Upper lobe of left lung (tissue), 4 donors: ENCODE data around the gene TPGS1.

Source experiments
- EP300 ChIP-seq, 4 donors: sonication (generic); formaldehyde crosslinking; IDR thresholded peaks; one replicate each; pipeline ENCODE4 v1.5.1; 2017; ENCODE audit warnings: antibody characterized with exemption in 4 of 4, control low read depth in 2 of 4
- POLR2A ChIP-seq, 4 donors: fragments of 450-650 bp; IDR thresholded peaks; one replicate each; pipeline ENCODE4 v1.5.1; 2016 to 2017; ENCODE audit warnings: antibody characterized with exemption in 4 of 4, mild to moderate bottlenecking in 2 of 4
- POLR2AphosphoS5 ChIP-seq, 2 donors: sonication (generic); formaldehyde crosslinking; IDR thresholded peaks; one replicate each; pipeline ENCODE4 v1.5.1; 2017; ENCODE audit warnings: antibody characterized with exemption in 2 of 2
- TF ChIP-seq, protein P1 (sequence below), 6 experiments: fragments of 450-650 bp in 4 of 6; fragments of 200-600 bp in 2 of 6; sonication (generic) in 2 of 6; IDR thresholded peaks; one replicate each; pipeline ENCODE4 v1.5.1; 2016 to 2019; ENCODE audit warnings: antibody characterized with exemption in 6 of 6

DNA sequence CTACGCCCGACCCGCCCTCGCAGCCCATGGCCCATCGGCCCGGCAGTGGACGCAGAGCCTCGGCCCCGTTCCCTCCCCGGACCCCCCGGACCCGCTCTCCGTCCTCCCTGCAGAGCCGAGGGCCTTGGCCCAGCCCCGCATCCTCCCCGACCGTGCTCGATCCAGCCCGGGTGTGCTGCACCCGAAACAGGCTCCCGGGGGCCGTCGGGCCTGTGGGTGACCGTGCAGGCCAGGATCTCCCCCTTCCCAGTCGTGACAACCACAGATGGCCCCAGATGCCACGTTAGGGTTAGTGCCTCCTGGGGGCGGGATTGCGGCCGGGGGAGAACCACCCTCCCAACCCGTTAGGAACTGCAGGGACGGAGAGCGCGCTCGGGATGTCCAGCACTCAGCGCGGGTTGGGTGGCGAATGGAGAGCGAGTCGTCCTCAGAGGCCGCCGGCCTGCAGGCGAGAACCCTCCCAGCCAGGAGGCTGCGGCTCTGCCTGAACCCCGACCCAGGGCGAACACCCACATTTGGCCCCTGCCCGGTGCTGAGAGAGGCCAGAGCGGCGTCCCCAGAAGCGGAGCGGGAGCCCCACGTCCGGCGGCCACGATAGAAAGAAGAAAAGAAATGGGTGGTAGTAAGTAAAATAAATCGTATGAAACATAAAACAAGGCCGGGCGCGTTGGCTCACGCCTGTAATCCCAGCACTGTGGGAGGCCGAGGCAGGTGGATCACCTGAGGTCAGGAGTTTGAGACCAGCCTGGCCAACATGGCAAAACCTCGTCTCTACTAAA is 17.7 kb upstream of the TPGS1 start:
- TF ChIP-seq, protein P1, sequence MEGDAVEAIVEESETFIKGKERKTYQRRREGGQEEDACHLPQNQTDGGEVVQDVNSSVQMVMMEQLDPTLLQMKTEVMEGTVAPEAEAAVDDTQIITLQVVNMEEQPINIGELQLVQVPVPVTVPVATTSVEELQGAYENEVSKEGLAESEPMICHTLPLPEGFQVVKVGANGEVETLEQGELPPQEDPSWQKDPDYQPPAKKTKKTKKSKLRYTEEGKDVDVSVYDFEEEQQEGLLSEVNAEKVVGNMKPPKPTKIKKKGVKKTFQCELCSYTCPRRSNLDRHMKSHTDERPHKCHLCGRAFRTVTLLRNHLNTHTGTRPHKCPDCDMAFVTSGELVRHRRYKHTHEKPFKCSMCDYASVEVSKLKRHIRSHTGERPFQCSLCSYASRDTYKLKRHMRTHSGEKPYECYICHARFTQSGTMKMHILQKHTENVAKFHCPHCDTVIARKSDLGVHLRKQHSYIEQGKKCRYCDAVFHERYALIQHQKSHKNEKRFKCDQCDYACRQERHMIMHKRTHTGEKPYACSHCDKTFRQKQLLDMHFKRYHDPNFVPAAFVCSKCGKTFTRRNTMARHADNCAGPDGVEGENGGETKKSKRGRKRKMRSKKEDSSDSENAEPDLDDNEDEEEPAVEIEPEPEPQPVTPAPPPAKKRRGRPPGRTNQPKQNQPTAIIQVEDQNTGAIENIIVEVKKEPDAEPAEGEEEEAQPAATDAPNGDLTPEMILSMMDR (IDR thresholded peaks at IDR 0.05) = no peak
- TF ChIP-seq POLR2AphosphoS5 (IDR thresholded peaks at IDR 0.05) = no peak
- no peak for TF ChIP-seq EP300 (IDR thresholded peaks at IDR 0.05)
- no peak for TF ChIP-seq POLR2A (IDR thresholded peaks at IDR 0.05)
